Adrenal gland (tissue), 12 donors: ENCODE results near the gene SNX30. TPM values are rescaled to one million over a fixed set of nuclear protein-coding genes. Genes with fewer than 3 reads are reported as not detected.

ENCODE experiments used
- DNase-seq, 7 donors: peaks; one replicate each; pipeline ENCODE4 v3.0.0-alpha.2; 2019 to 2020
- H3K27ac ChIP-seq, 5 donors: fragments of 200-600 bp; sonication (generic) in 4 of 5; 1 replicate in 3 of 5; 2 replicates in 2 of 5; pipeline versions ENCODE4 v1.5.1 to v1.8.0; 2016 to 2020; ENCODE audit warnings: mild to moderate bottlenecking in 1 of 5
- H3K27me3 ChIP-seq: fragments of 200-600 bp; 2 replicates; pipeline ENCODE4 v1.8.0; 2021
- H3K36me3 ChIP-seq, 2 donors: fragments of 200-600 bp; replicated peaks in 1 of 2; 1 replicate in 1 of 2; 2 replicates in 1 of 2; pipeline versions ENCODE4 v1.5.1 to v1.8.0; 2018 to 2022
- H3K4me1 ChIP-seq, 2 donors: fragments of 200-600 bp; replicated peaks in 1 of 2; 1 replicate in 1 of 2; 2 replicates in 1 of 2; pipeline versions ENCODE4 v1.5.1 to v1.8.0; 2018 to 2021
- H3K4me3 ChIP-seq, 4 donors: fragments of 200-600 bp; sonication (generic) in 3 of 4; one replicate each; pipeline ENCODE4 v1.5.1; 2016 to 2018
- H3K9me3 ChIP-seq, 3 donors: fragments of 200-600 bp; sonication (generic) in 1 of 3; replicated peaks in 1 of 3; 1 replicate in 2 of 3; 2 replicates in 1 of 3; pipeline versions ENCODE4 v1.5.1 to v1.8.0; 2016 to 2021
- CTCF ChIP-seq, 6 experiments: fragments of 450-650 bp in 4 of 6; fragments of 200-600 bp in 2 of 6; sonication (generic) in 1 of 6; IDR thresholded peaks; 1 replicate in 5 of 6; 2 replicates in 1 of 6; pipeline versions ENCODE4 v1.5.1 to v1.8.0; 2016 to 2021; ENCODE audit warnings: antibody characterized with exemption in 6 of 6, mild to moderate bottlenecking in 2 of 6, moderate library complexity in 1 of 6
- POLR2A ChIP-seq, 2 donors: fragments of 450-650 bp; IDR thresholded peaks; one replicate each; pipeline ENCODE4 v1.6.1; 2017; ENCODE audit warnings: antibody characterized with exemption in 2 of 2, mild to moderate bottlenecking in 2 of 2, moderate library complexity in 1 of 2
- WGBS, 4 donors: extraction: QIAGEN DNeasy Blood & Tissue Kit in 2 of 4; methylation state at CpG; one replicate each; pipeline versions ENCODE4 v1.1.5 to v1.1.7; 2013 to 2017; 5-methylcytosine and 5-hydroxymethylcytosine counted together
- intact Hi-C, 2 donors: fragments of 100-400 bp; cut with DNase I; formaldehyde crosslinking; loops; one replicate each; pipeline versions ENCODE4 v1.14.1 to v1.15.0; 2022 to 2023
- polyA plus RNA-seq, 3 donors: library from polyadenylated mRNA; stranded (reverse); fragments of 200-250 nt in 2 of 3; fragments of 350-450 nt in 1 of 3; fragmentation: Illumina TruSeq in 1 of 3; extraction: RNeasy Lipid Tissue Mini Kit (QIAGEN cat#74804) in 1 of 3; gene quantifications; one replicate each; pipeline ENCODE4 v1.2.3, GENCODE V29; 2013 to 2014
- total RNA-seq, 9 donors: library from RNA; depleted of rRNA in 4 of 9; stranded (reverse); fragments of >200 nt in 4 of 9; fragments of 120-200 nt in 1 of 9; fragmentation: NEBNext Ultra II Directional in 1 of 9; extraction: Animal tissue kit (Norgen Biotek cat#: 25700) in 1 of 9; gene quantifications; one replicate each; pipeline versions ENCODE4 v1.1.0 to v1.2.4, GENCODE V29; 2013 to 2023
- donor health status: healthy with polysubstance abuse.
- donor health status: Bipolar disorder and iron deficiency.
- donor health status: DM: yes; HTN: yes; CAD: no.
- donor health status: DM: no; HTN: no; CAD: no.
- donor health status: DM: no; HTN: no; CAD: no.
- donor health status: DM: yes; HTN: yes; CAD: no.

SNX30 gene
- total and polyA plus RNA-seq, 12 donors, result 0.84 to 12.3 (median 8.8) TPM

- peaks cover 0 to 2% of the 10 kb centered on the region in 2 donors for H3K4me1 ChIP-seq
- no peaks in the 10 kb centered on the region for H3K27me3 ChIP-seq
- H3K27ac ChIP-seq, result no peak overlapping the region
- intact Hi-C loops, result no loop called here
- TF ChIP-seq CTCF (IDR thresholded peaks at IDR 0.05) (no peak), POLR2A (IDR thresholded peaks at IDR 0.05) (no peak)
- no peak overlapping the region for H3K4me3 ChIP-seq
- no peaks in the 10 kb centered on the region for H3K9me3 ChIP-seq
- H3K36me3 ChIP-seq, result no peaks in the 10 kb centered on the region
- no peak for DNase-seq
- 88 to 93% (median 90%) methylated on average over 8 of the region's 8 CpGs for WGBS, 4 donors
Observed at GRCh38 chr9:112760821-112761220, 10.3 kb downstream of the SNX30 start.

DNA sequence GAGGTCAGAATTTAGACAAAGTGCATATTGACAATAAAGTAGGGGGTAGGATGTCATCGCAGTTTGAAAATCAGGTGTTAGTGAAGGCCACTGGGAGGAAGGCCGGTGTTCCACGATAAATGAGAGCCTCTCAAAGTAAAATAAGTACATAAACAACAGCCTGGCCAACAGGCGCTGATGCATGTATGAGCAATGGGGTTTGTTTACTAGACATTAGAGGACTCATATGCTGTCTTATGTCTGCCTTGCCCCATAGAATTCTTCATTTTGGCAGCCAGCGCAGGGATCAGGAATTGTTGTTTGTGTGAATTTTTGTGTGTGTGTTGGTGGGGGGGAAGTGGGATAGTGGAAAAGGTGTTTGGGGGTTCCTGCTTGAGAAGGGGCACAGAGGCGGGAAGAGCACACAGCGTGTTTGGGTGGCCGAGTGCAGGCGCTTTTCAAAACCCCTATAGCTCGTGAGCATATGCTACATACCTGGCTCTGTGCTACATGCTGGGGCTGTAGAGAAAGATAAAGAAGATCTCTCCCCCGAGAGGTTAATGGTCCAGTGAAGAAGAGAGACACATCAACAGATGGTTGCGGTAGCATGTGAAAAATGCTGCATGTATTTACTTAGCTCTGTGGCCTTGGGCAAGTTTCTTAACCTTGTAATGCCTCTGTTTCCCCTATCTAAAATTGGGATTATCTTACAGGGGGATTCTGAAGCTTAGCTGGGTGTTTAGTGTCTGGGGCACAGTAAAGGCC lies 11.5 kb downstream of the SNX30 start:
- intact Hi-C loops, result no loop called here

DNA sequence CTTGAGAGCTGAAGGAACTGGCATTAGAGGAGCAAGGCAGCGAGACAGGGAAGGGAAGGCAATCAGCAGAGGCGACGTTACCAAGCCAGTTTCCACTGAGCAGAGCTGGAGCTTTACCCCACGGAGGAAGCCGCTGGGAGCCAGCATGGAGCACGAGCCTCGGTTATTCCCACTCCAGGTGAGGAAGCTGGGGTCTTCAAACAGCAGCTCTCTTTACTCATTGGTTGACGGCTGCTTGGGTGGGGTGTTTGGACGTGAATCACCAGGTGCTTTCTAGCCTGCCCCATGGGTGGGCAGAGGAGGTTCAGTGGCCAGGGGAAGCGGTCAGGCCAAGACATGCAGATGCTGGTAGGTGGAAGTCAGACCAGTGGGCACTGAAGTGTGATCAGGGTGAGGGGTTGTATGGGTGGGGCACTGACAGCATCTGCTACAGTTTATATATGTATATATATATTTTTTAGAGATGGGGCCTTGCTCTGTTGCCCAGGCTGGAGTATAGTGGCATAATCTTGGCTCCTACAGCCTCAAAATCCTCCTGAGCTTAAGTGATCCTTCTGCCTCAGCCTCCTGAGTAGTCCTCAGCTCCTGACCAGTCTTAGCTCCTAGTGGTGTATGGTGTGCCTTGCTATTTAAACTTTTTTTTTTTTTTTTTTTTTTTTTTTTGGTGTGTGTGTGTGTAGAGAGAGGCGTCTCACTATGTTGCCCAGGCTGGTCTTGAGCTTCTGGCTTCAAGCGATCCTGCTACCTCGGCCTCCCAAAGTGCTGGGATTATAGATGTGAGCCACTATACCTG lies 12.4 kb downstream of the SNX30 start:
- no peaks in the 10 kb centered on the region for H3K4me1 ChIP-seq
- H3K36me3 ChIP-seq, result no peaks in the 10 kb centered on the region
- TF ChIP-seq POLR2A (IDR thresholded peaks at IDR 0.05), result no peak
- TF ChIP-seq CTCF (IDR thresholded peaks at IDR 0.05), result no peak
- H3K9me3 ChIP-seq, result peaks cover 0 to 8% (median 0%) of the 10 kb centered on the region in 3 donors
- 90 to 99% (median 94%) methylated on average over 8 to 13 of the region's 13 CpGs for WGBS, 4 donors
- no peak for DNase-seq
- H3K27ac ChIP-seq, result no peak overlapping the region
- no peak overlapping the region for H3K4me3 ChIP-seq
- H3K27me3 ChIP-seq, result no peaks in the 10 kb centered on the region
- intact Hi-C loops, result no loop called here

More for the DNA sequence above, 11.5 kb downstream of the SNX30 start:
- Histone ChIP-seq H3K36me3 (no peaks in the 10 kb centered on the region), H3K9me3 (peaks cover 0 to 8% (median 0%) of the 10 kb centered on the region in 3 donors), H3K4me3 (no peak overlapping the region), H3K27ac (no peak overlapping the region), H3K4me1 (no peaks in the 10 kb centered on the region), H3K27me3 (no peaks in the 10 kb centered on the region)
- WGBS, 4 donors, result 87 to 93% (median 90%) methylated on average over 12 of the region's 12 CpGs
- DNase-seq, result no peak
- TF ChIP-seq CTCF (IDR thresholded peaks at IDR 0.05), result no peak

DNA sequence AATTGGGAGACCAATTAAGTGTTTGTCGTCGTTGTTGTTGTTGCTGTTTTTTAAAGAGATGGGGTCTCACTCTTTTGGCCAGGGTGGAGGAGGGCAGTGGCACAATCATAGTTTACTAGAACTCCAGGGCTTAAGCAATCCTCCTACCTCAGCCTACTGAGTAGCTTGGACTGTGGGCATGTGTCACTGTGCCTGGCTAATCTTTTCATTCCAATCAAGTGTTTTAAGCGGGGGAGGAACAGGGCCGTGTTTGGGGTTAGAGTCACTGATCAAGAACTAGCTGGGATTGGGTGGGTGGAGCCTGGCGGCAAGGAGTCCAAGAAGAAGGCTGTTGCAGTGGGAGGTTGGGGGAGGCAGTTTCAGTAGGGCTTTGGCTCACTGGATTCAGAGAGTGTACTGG lies 13.8 kb downstream of the SNX30 start:
- WGBS, 4 donors, result 84 to 96% (median 84%) methylated on average over 5 of the region's 5 CpGs
- no peak overlapping the region for H3K27ac ChIP-seq

More for the DNA sequence above, 13.8 kb downstream of the SNX30 start:
- Histone ChIP-seq H3K36me3 (no peaks in the 10 kb centered on the region), H3K4me3 (no peak overlapping the region), H3K27me3 (no peaks in the 10 kb centered on the region), H3K9me3 (peaks cover 0 to 8% (median 0%) of the 10 kb centered on the region in 3 donors), H3K4me1 (no peaks in the 10 kb centered on the region)
- TF ChIP-seq CTCF (IDR thresholded peaks at IDR 0.05) (no peak), POLR2A (IDR thresholded peaks at IDR 0.05) (no peak)
- DNase-seq, result no peak
- intact Hi-C loops, result no loop called here
